Fibroblast of skin of left biceps (primary cell): ENCODE data around the gene BACH1.

Experiments
- DNase-seq, 2 experiments: peaks; one replicate each; pipeline ENCODE4 v3.0.0-alpha.2; 2013; ENCODE audit warnings: low read depth in 2 of 2

BACH1 gene

GRCh38 chr21:29313662-29314408 lies 15.1 kb downstream of the BACH1 start:
- no peak for DNase-seq

GRCh38 chr21:29315131-29315749 lies 16.5 kb downstream of the BACH1 start:
- DNase-seq: no peak

GRCh38 chr21:29316029-29316742 lies 17.5 kb downstream of the BACH1 start:
- DNase-seq: no peak

- no peak for DNase-seq
These were observed 18.1 kb downstream of the BACH1 start for GRCh38 chr21:29316806-29317205.

- no peak for DNase-seq
These were observed 19.6 kb downstream of the BACH1 start for GRCh38 chr21:29318354-29318753.

GRCh38 chr21:29320031-29320430 lies 21.3 kb downstream of the BACH1 start:
- DNase-seq: no peak

GRCh38 chr21:29321217-29321616 lies 22.5 kb downstream of the BACH1 start:
- no peak for DNase-seq

- DNase-seq: no peak
These were observed 23.5 kb downstream of the BACH1 start for GRCh38 chr21:29321932-29322928.

GRCh38 chr21:29323189-29323588 lies 24.5 kb downstream of the BACH1 start:
- DNase-seq: no peak

GRCh38 chr21:29326914-29327554 lies 28.3 kb downstream of the BACH1 start:
- no peak for DNase-seq

- no peak for DNase-seq
These were observed 30.7 kb downstream of the BACH1 start for GRCh38 chr21:29329406-29329805.

- DNase-seq: no peak
These were observed 32.1 kb downstream of the BACH1 start for GRCh38 chr21:29330797-29331196.

GRCh38 chr21:29332461-29333362 lies 34.0 kb downstream of the BACH1 start:
- DNase-seq: no peak

GRCh38 chr21:29333406-29333805 lies 34.7 kb downstream of the BACH1 start:
- DNase-seq: no peak

- DNase-seq: no peak
These were observed 36.2 kb downstream of the BACH1 start for GRCh38 chr21:29334717-29335428.

GRCh38 chr21:29335720-29336119 lies 37.0 kb downstream of the BACH1 start:
- DNase-seq: no peak

- DNase-seq: no peak
These were observed 39.5 kb downstream of the BACH1 start for GRCh38 chr21:29338256-29338655.

GRCh38 chr21:29340228-29340627 lies 41.5 kb downstream of the BACH1 start:
- DNase-seq: no peak

GRCh38 chr21:29342363-29342957 lies 43.7 kb downstream of the BACH1 start:
- DNase-seq: peak; percentile 93 to 95
